ENCODE data around the gene PML. TPM values are rescaled to one million over a fixed set of nuclear protein-coding genes. Genes with fewer than 3 reads are reported as not detected.
A peak's percentile ranks its signal among the peaks of the same experiment; 100 is the strongest.
"Not testable (repeated sequence)": the region's sequence is repeated elsewhere in the genome, so short reads cannot be mapped to it uniquely, and the experiment has no call there.

Gene PML
- total RNA-seq, 1 donor from 2014 or later: 19.1 TPM

DNA sequence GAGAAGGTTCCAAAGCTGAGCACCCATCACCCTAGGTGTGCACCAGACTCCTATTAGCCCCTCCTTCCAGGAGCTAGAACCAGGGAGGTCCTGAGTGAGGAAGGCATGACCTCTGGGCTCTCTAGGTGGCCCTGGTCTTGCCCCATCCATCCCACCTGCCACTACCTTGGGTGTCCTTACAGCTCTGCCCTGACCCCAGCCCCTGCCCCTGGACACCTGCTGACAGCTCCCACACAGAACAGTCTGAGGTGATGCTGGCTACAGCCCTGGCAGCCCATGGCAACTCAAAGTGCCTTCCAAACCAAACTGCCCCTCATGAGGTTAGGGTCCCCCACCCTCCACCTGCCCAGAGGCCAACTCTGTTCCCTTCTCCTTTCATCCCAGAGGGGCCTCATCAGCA is 50.7 kb downstream of the PML start:
- H3K4me3 ChIP-seq: no peak overlapping the region
- intact Hi-C loops (cut with micrococcal nuclease): no loop called here
- TF ChIP-seq CTCF (IDR thresholded peaks at IDR 0.05; ENCODE audit: borderline replicate concordance): no peak
- no peaks in the 10 kb centered on the region for H3K9me3 ChIP-seq (replicated peaks)
- H3K36me3 ChIP-seq: peaks cover 24% of the 10 kb centered on the region
- peak overlapping the region; percentile 77 for H3K27ac ChIP-seq (replicated peaks)
- H3K27me3 ChIP-seq (ENCODE audit: low read depth): no peaks in the 10 kb centered on the region
- DNase-seq: no peak
- H3K4me1 ChIP-seq: peaks cover 70% of the 10 kb centered on the region

GRCh38 chr15:74045636-74046274 is 51.2 kb downstream of the PML start:
- peaks cover 70% of the 10 kb centered on the region for H3K4me1 ChIP-seq

GRCh38 chr15:74046275-74046674 is 51.8 kb downstream of the PML start:
- H3K27ac ChIP-seq (replicated peaks): peak overlapping the region; percentile 54
- peaks cover 69% of the 10 kb centered on the region for H3K4me1 ChIP-seq
- no peaks in the 10 kb centered on the region for H3K27me3 ChIP-seq (ENCODE audit: low read depth)
- no peaks in the 10 kb centered on the region for H3K9me3 ChIP-seq (replicated peaks)
- intact Hi-C loops (cut with micrococcal nuclease): no loop called here
- H3K36me3 ChIP-seq: peaks cover 24% of the 10 kb centered on the region
- H3K4me3 ChIP-seq: no peak overlapping the region
- TF ChIP-seq CTCF (IDR thresholded peaks at IDR 0.05; ENCODE audit: borderline replicate concordance): no peak
- DNase-seq: no peak

More at GRCh38 chr15:74045636-74046274, 51.2 kb downstream of the PML start:
- Histone ChIP-seq H3K27me3 (ENCODE audit: low read depth) (no peaks in the 10 kb centered on the region), H3K4me3 (no peak overlapping the region), H3K36me3 (peaks cover 24% of the 10 kb centered on the region), H3K27ac (replicated peaks) (peak overlapping the region; percentile 77), H3K9me3 (replicated peaks) (no peaks in the 10 kb centered on the region)
- TF ChIP-seq CTCF (IDR thresholded peaks at IDR 0.05; ENCODE audit: borderline replicate concordance): no peak
- intact Hi-C loops (cut with micrococcal nuclease): no loop called here
- no peak for DNase-seq

DNA sequence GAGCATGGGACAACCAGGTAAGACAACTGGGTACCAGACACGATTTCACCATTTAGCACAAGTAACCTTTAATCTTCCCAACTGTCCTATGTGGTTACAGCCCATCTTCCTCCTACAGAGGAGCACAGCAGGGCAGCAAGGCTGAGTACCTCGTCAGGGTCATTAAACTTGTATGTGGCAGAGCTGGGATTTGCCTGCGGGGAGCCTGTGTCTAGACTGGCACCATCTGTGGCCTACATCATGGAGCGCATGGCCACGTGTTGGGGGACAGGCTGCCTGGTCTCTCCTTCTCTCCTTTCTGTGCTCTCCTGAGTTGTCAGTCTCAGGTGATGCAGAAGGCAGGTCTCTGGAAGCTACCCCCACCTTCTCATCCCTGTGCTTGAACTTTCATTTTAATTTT is 55.6 kb downstream of the PML start:
- no peak for TF ChIP-seq CTCF (IDR thresholded peaks at IDR 0.05; ENCODE audit: borderline replicate concordance)
- H3K27ac ChIP-seq (replicated peaks): peak overlapping the region; percentile 79
- peaks cover 57% of the 10 kb centered on the region for H3K4me1 ChIP-seq
- DNase-seq: no peak
- H3K27me3 ChIP-seq (ENCODE audit: low read depth): no peaks in the 10 kb centered on the region
- no peaks in the 10 kb centered on the region for H3K9me3 ChIP-seq (replicated peaks)
- H3K36me3 ChIP-seq: peaks cover 2% of the 10 kb centered on the region
- intact Hi-C loops (cut with micrococcal nuclease): no loop called here
- H3K4me3 ChIP-seq: no peak overlapping the region

DNA sequence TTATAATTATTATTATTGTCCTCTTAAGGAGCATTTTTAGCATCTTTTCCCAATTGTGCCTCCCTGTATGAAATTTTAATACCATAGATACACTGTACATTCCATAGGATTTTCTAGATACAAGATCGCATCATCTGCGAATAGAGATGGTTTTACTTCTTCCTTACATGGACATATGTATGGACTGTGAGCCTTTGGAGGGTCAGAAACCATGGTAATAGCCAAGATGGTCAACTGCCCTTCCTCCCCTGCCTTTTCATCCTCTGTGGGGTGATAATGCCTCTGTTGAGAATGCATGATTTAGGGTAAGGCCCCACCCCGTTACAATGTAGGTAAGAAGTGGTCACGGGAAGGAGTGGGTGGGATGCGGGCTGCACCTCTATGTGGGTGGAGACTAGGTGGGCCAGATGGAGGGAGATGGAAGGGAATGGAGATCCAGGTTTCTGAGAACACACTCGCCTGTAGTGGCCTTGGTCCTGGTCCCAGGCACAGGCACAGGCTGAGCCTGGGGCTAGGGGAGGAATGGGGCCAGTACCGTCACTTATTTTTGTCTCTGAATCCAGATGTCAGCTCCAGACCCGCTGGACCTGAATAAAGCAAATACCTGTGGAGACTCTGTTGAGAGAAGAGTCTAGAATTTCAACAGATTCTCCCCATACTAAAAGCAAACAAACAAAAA is 56.2 kb downstream of the PML start:
- no peak for TF ChIP-seq CTCF (IDR thresholded peaks at IDR 0.05; ENCODE audit: borderline replicate concordance)
- Histone ChIP-seq H3K36me3 (no peaks in the 10 kb centered on the region), H3K27ac (replicated peaks) (peak overlapping the region; percentile 79), H3K27me3 (ENCODE audit: low read depth) (no peaks in the 10 kb centered on the region), H3K4me1 (peaks cover 53% of the 10 kb centered on the region), H3K4me3 (peak overlapping the region; percentile 1), H3K9me3 (replicated peaks) (no peaks in the 10 kb centered on the region)
- DNase-seq: no peak
- intact Hi-C loops (cut with micrococcal nuclease): no loop called here

GRCh38 chr15:74052271-74053260 is 58.0 kb downstream of the PML start:
- H3K36me3 ChIP-seq; H3K9me3 ChIP-seq (replicated peaks); H3K27me3 ChIP-seq (ENCODE audit: low read depth); DNase-seq; intact Hi-C loops (cut with micrococcal nuclease); H3K4me3 ChIP-seq: not testable (repeated sequence)
- Histone ChIP-seq H3K4me1 (peaks cover 45% of the 10 kb centered on the region), H3K27ac (replicated peaks) (peak overlapping the region; percentile 79)
